ENCODE data around the gene TMEM19.

TMEM19 gene

DNA sequence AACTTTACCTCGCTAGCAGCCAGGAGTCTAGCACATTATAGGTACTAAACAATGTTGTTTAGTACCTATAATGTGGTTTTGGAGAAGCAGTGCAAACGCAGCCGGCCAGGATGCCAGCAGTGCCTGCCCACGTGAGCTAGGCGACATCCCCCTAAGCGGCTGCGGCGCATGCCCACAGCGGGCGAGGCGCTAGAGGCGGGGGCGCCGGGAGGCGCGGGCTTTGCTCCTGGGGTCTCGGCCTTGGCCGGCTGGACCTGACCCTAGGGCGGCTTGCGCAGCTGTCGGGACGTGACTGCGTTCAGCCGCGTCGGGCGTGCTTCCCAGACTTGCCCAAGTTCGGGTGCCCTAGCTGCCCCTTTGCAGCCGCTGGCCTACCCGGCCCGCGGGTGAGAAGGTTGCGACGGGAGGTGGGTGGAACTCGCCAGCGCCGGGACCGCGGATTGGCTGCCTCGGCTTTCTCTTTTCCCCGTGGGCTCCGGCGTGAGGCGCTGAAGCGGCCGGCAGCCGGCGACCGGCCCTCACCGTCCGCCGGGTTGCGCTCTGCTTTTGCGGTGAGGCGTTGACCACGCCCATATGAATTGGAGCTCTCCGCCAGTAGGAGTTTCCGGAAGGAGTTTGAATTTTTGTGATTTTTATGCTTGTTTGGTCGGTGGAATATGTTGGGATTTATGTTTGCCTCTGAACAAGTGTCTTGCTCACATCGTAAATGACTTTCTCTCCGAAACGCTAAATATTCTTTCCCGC lies at the start of gene TMEM19:
TSS of gene TMEM19 (plus strand) at position 169 of the 744 bp plus-strand sequence. CDS start 599 bp downstream, outside the sequence.
- Histone ChIP-seq H3K4me1 (no peaks in the 10 kb centered on the region), H3K36me3 (ENCODE audit: control insufficient read depth, insufficient read depth, low read length) (no peaks in the 10 kb centered on the region), H3K9me3 (ENCODE audit: control insufficient read depth, low read length) (no peaks in the 10 kb centered on the region), H3K27ac (peak within 1 kb of the TSS; percentile 82), H3K9ac (peak within 1 kb of the TSS; percentile 31), H3K4me3 (ENCODE audit: low read depth, low read length) (peak within 1 kb of the TSS; percentile 83), H3K4me2 (ENCODE audit: low read length) (peak within 1 kb of the TSS; percentile 95), H3K27me3 (ENCODE audit: control insufficient read depth, insufficient read depth, low read length) (no peaks in the 10 kb centered on the region), H2AFZ (peak within 1 kb of the TSS; percentile 96), H3K79me2 (no peaks in the 10 kb centered on the region)
- TF ChIP-seq, protein P1, sequence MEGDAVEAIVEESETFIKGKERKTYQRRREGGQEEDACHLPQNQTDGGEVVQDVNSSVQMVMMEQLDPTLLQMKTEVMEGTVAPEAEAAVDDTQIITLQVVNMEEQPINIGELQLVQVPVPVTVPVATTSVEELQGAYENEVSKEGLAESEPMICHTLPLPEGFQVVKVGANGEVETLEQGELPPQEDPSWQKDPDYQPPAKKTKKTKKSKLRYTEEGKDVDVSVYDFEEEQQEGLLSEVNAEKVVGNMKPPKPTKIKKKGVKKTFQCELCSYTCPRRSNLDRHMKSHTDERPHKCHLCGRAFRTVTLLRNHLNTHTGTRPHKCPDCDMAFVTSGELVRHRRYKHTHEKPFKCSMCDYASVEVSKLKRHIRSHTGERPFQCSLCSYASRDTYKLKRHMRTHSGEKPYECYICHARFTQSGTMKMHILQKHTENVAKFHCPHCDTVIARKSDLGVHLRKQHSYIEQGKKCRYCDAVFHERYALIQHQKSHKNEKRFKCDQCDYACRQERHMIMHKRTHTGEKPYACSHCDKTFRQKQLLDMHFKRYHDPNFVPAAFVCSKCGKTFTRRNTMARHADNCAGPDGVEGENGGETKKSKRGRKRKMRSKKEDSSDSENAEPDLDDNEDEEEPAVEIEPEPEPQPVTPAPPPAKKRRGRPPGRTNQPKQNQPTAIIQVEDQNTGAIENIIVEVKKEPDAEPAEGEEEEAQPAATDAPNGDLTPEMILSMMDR (IDR thresholded peaks at IDR 0.05) = peak; percentile 27

DNA sequence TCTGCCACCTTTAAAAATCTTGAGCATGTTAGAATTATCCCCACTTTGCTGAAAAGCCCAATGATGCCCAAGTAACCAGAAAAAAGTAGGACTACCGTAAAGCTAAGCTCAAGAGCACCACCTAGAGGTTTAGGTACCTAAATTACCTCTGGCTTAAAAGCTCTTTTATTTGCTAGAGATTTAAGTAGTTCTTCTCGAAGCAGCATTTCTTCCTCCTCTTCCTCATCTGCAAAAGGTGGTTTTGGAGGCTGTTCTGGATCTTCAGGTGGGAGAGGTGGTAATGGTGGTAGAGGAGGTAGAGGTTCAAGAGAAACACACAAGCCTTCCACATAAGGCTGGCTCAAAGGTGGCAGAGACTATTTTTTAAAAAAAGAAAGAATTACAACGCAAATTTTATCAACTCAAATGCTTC lies 49.2 kb upstream of the TMEM19 start:
- no peaks in the 10 kb centered on the region for H3K79me2 ChIP-seq
- no peak overlapping the region for H3K4me2 ChIP-seq (ENCODE audit: low read length)
- H3K27me3 ChIP-seq (ENCODE audit: control insufficient read depth, insufficient read depth, low read length) = no peaks in the 10 kb centered on the region
- no peaks in the 10 kb centered on the region for H3K9me3 ChIP-seq (ENCODE audit: control insufficient read depth, low read length)
- no peak overlapping the region for H3K27ac ChIP-seq
- no peaks in the 10 kb centered on the region for H3K36me3 ChIP-seq (ENCODE audit: control insufficient read depth, insufficient read depth, low read length)
- TF ChIP-seq, protein P1 (IDR thresholded peaks at IDR 0.05) = peak; percentile 74
- H3K9ac ChIP-seq = no peak overlapping the region
- H2AFZ ChIP-seq = no peak overlapping the region
- H3K4me1 ChIP-seq = no peaks in the 10 kb centered on the region
- H3K4me3 ChIP-seq (ENCODE audit: low read depth, low read length) = no peak overlapping the region

DNA sequence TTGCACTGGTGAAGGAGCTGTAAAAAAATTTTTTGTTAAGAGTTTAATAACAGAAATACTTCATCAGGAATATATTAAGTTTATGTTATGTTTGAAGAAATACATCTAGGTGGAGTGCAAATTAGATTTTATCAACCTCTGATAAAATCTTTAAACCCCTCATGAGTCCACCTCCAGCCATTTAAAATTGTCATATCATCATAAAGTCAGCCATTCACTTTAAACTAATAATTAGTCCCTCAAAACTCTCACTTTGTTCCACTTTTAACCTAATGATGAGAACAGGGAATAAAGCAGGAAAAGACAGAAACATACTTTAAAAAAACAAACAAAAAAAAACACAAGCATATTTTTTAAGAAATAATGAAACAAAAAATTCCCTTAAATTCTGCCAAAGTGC lies 47.4 kb upstream of the TMEM19 start:
- Histone ChIP-seq H3K9ac (no peak overlapping the region), H3K4me3 (ENCODE audit: low read depth, low read length) (no peak overlapping the region), H3K4me1 (no peaks in the 10 kb centered on the region), H3K4me2 (ENCODE audit: low read length) (no peak overlapping the region), H3K9me3 (ENCODE audit: control insufficient read depth, low read length) (no peaks in the 10 kb centered on the region), H3K27ac (no peak overlapping the region), H3K79me2 (no peaks in the 10 kb centered on the region), H3K27me3 (ENCODE audit: control insufficient read depth, insufficient read depth, low read length) (no peaks in the 10 kb centered on the region), H3K36me3 (ENCODE audit: control insufficient read depth, insufficient read depth, low read length) (no peaks in the 10 kb centered on the region), H2AFZ (no peak overlapping the region)
- TF ChIP-seq, protein P1 (IDR thresholded peaks at IDR 0.05) = no peak

DNA sequence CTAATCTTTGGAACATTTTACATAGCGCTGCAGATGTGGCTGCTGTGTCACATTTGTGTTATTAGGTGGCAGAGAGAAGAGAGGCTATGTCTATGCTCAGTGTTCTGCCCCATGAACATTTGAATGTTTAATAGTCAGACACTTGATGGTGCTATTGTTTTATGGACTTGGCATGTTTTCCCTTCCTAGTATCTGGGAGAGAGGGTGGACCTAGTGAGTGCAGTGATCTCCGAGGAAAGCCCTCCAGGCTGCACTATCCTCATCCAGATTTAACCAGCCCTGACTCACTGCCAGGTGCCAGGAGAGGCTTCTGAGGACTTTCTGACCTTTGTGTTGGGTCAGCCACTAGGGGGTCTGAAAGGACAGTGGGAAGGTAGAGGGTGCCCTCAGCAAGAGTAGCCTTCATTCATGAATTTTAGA lies 46.5 kb upstream of the TMEM19 start:
- Histone ChIP-seq H2AFZ (no peak overlapping the region), H3K36me3 (ENCODE audit: control insufficient read depth, insufficient read depth, low read length) (no peaks in the 10 kb centered on the region), H3K79me2 (no peaks in the 10 kb centered on the region), H3K27me3 (ENCODE audit: control insufficient read depth, insufficient read depth, low read length) (no peaks in the 10 kb centered on the region), H3K9me3 (ENCODE audit: control insufficient read depth, low read length) (no peaks in the 10 kb centered on the region), H3K4me3 (ENCODE audit: low read depth, low read length) (no peak overlapping the region), H3K9ac (no peak overlapping the region), H3K4me1 (no peaks in the 10 kb centered on the region), H3K4me2 (ENCODE audit: low read length) (no peak overlapping the region), H3K27ac (no peak overlapping the region)
- TF ChIP-seq, protein P1 (IDR thresholded peaks at IDR 0.05) = no peak

DNA sequence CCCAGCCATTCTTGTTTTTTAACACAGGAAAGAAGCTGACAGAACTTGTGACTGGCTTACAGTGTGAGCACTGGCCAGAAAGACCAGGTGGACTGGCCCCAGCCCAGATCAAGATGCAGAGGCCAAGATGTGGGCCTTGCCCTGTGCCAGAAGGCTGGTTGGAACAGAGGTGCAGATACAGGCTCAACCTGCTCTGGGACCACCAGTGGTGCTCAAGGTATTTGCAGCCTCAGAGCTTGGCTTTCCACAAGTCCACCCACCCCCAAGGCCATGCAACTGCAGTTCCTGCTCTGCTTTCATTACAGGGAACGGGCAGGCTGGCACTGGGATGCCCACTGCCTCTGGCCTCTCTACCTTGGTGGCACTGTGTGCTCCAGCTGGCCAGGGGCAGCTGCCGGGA lies 45.6 kb upstream of the TMEM19 start:
- Histone ChIP-seq H3K79me2 (no peaks in the 10 kb centered on the region), H2AFZ (no peak overlapping the region), H3K4me2 (ENCODE audit: low read length) (no peak overlapping the region), H3K4me3 (ENCODE audit: low read depth, low read length) (no peak overlapping the region), H3K27ac (no peak overlapping the region), H3K9ac (no peak overlapping the region), H3K4me1 (no peaks in the 10 kb centered on the region), H3K9me3 (ENCODE audit: control insufficient read depth, low read length) (no peaks in the 10 kb centered on the region), H3K27me3 (ENCODE audit: control insufficient read depth, insufficient read depth, low read length) (no peaks in the 10 kb centered on the region), H3K36me3 (ENCODE audit: control insufficient read depth, insufficient read depth, low read length) (no peaks in the 10 kb centered on the region)
- TF ChIP-seq, protein P1 (IDR thresholded peaks at IDR 0.05) = no peak

Data from parathyroid adenoma (tissue), 2 donors.